K562 (cell line): Measurements from ENCODE around the gene DOCK1. TPM values are rescaled to one million over a fixed set of nuclear protein-coding genes. Genes with fewer than 3 reads are reported as not detected.

Experiments
- ARID1B ChIP-seq: fragments of 450-650 bp; IDR thresholded peaks from 2 replicates; pipeline ENCODE4 v1.6.1; 2016; ENCODE audit warnings: antibody characterized with exemption, mild to moderate bottlenecking, inconsistent platforms
- BRD4 ChIP-seq: fragments of 200-600 bp; sonication (generic); IDR thresholded peaks from 2 replicates; pipeline ENCODE4 v1.6.1; 2017; ENCODE audit warnings: inconsistent platforms
- HNRNPL ChIP-seq: fragments of 200-400 bp; formaldehyde crosslinking; IDR thresholded peaks from 2 replicates; pipeline ENCODE4 v1.6.1; 2017; ENCODE audit warnings: low read depth, mild to moderate bottlenecking, low read length
- ILK ChIP-seq: fragments of 450-650 bp; IDR thresholded peaks from 2 replicates; pipeline ENCODE4 v1.6.1; 2016; ENCODE audit warnings: missing genetic modification characterization, low read depth, mild to moderate bottlenecking, missing compliant biosample characterization, moderate library complexity, borderline replicate concordance
- NR3C1 ChIP-seq: sonication (generic); formaldehyde crosslinking; IDR thresholded peaks from 2 replicates; pipeline ENCODE4 v1.8.1; 2022; ENCODE audit warnings: missing genetic modification reagents
- POLR2G ChIP-seq: fragments of 200-400 bp; formaldehyde crosslinking; IDR thresholded peaks from 2 replicates; pipeline ENCODE4 v1.6.1; 2017; ENCODE audit warnings: low read depth, mild to moderate bottlenecking, antibody characterized with exemption, low read length, moderate library complexity
- PURB ChIP-seq: sonication (generic); formaldehyde crosslinking; IDR thresholded peaks from 2 replicates; pipeline ENCODE4 v1.9.0; 2021; ENCODE audit warnings: low read depth, mild to moderate bottlenecking, missing genetic modification reagents
- RBM25 ChIP-seq: fragments of 200-400 bp; formaldehyde crosslinking; IDR thresholded peaks from 2 replicates; pipeline ENCODE4 v1.6.1; 2018; ENCODE audit warnings: low read length, low read depth, moderate library complexity; ENCODE audit not compliant: severe bottlenecking
- STAT5B ChIP-seq: fragments of 250-450 bp; sonication (Bioruptor Pico); IDR thresholded peaks from 2 replicates; pipeline ENCODE4 v1.8.0; 2021; ENCODE audit warnings: mild to moderate bottlenecking, inconsistent platforms
- ZNF232 ChIP-seq: sonication (generic); formaldehyde crosslinking; IDR thresholded peaks from 2 replicates; pipeline ENCODE4 v1.8.0; 2022; ENCODE audit warnings: mild to moderate bottlenecking, missing genetic modification reagents
- ZNF274 ChIP-seq: IDR thresholded peaks from 2 replicates; pipeline ENCODE4 v1.6.1; 2011; ENCODE audit warnings: low read depth, mild to moderate bottlenecking, low read length, moderate library complexity, borderline replicate concordance
- polyA plus RNA-seq, 8 experiments: library from polyadenylated mRNA; depleted of rRNA in 4 of 8; stranded (reverse) in 5 of 8; unstranded in 3 of 8; fragments of >200 nt; fragmentation: Nextera tagmentation in 2 of 8; fragmentation: Illumina TruSeq in 1 of 8; extraction: Ambion mirVana in 2 of 8; extraction: Trizol in 1 of 8; gene quantifications; 2 replicates each; pipeline versions ENCODE4 v1.2.1 to v1.2.3, GENCODE V29; 2011 to 2014; ENCODE audit warnings: inconsistent platforms in 1 of 8, missing spikeins in 1 of 8
- total RNA-seq, 7 experiments: library from RNA; depleted of rRNA in 6 of 7; stranded (reverse); fragments of >200 nt in 6 of 7; fragmentation: Illumina TruSeq in 2 of 7; extraction: Trizol in 2 of 7; gene quantifications; 2 replicates each; pipeline versions ENCODE4 v1.2.1 to v1.2.3, GENCODE V29; 2011 to 2021; ENCODE audit warnings: low replicate concordance in 1 of 7
- TF ChIP-seq, protein P1 (sequence below), 2 experiments: fragments of 200-800 bp in 1 of 2; sonication (Bioruptor generic) in 1 of 2; sonication (generic) in 1 of 2; formaldehyde crosslinking in 1 of 2; IDR thresholded peaks in 1 of 2; conservative IDR thresholded peaks in 1 of 2; 2 replicates each; pipeline versions ENCODE4 v1.5.0 to v1.6.1; 2016 to 2020; ENCODE audit warnings: missing compliant biosample characterization in 1 of 2, missing genetic modification characterization in 1 of 2, missing genetic modification reagents in 1 of 2

Gene DOCK1
- total and polyA plus RNA-seq, 9 of the 15 experiments (the other 6 are each of a cell fraction or from before 2014, with no cell fraction given), result 0.31 TPM; not detected in 8

DNA sequence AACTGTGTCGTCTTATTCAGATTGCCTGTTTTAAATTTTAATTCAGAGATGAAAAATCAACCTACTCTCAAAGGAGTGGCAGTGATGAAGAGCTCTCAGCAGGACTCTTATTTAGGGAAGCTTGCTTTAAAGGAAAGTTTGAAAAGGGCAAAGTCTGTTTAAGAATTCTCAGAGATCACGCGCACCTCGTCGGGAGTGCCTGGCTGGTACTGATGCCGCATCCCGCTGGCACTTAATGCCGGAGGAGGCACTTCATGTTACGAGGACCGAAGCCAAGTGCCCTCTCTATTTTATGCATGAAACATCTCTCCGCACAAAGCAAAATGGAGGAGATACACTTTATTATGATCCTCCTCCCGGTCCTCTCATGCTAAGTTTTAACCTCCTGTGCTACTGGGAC is 362.2 kb downstream of the DOCK1 start (continued):
- TF ChIP-seq, protein P1, sequence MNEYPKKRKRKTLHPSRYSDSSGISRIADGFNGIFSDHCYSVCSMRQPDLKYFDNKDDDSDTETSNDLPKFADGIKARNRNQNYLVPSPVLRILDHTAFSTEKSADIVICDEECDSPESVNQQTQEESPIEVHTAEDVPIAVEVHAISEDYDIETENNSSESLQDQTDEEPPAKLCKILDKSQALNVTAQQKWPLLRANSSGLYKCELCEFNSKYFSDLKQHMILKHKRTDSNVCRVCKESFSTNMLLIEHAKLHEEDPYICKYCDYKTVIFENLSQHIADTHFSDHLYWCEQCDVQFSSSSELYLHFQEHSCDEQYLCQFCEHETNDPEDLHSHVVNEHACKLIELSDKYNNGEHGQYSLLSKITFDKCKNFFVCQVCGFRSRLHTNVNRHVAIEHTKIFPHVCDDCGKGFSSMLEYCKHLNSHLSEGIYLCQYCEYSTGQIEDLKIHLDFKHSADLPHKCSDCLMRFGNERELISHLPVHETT (CRISPR knock-in tag; conservative IDR thresholded peaks at IDR 0.05 in 1 of 2, IDR thresholded peaks at IDR 0.05 in 1 of 2), result no peak
- TF ChIP-seq RBM25 (no peak), STAT5B (CRISPR knock-in tag) (no peak), PURB (CRISPR knock-in tag) (no peak), ARID1B (no peak), NR3C1 (CRISPR knock-in tag) (no peak), ZNF232 (CRISPR knock-in tag) (no peak), HNRNPL (no peak), POLR2G (no peak), ILK (tag) (no peak), ZNF274 (no peak), BRD4 (no peak)
